ENCODE data around the gene KIF26B.
"Not testable (repeated sequence)": the region's sequence is repeated elsewhere in the genome, so short reads cannot be mapped to it uniquely, and the experiment has no call there.

Gene KIF26B

GRCh38 chr1:245332085-245332484 lies 177.3 kb downstream of the KIF26B start:
- DNase-seq (ENCODE audit: low read depth) = no peak
- TF ChIP-seq MYC (IDR thresholded peaks at IDR 0.05; ENCODE audit: low read depth, low read length) (no peak), CTCF (IDR thresholded peaks at IDR 0.05; ENCODE audit: low read depth, low read length) (no peak), POLR2A (IDR thresholded peaks at IDR 0.05; ENCODE audit: extremely low read depth, insufficient read length) (no peak), MAX (IDR thresholded peaks at IDR 0.05; ENCODE audit: low read depth, low read length) (no peak)
- no peak overlapping the region for H3K4me3 ChIP-seq (ENCODE audit: low read depth, low read length)

- DNase-seq (ENCODE audit: low read depth) = peak; percentile 76
- H3K4me3 ChIP-seq (ENCODE audit: low read depth, low read length) = no peak overlapping the region
- TF ChIP-seq CTCF (IDR thresholded peaks at IDR 0.05; ENCODE audit: low read depth, low read length) = no peak
- TF ChIP-seq MAX (IDR thresholded peaks at IDR 0.05; ENCODE audit: low read depth, low read length) = no peak
- TF ChIP-seq MYC (IDR thresholded peaks at IDR 0.05; ENCODE audit: low read depth, low read length) = no peak
- no peak for TF ChIP-seq POLR2A (IDR thresholded peaks at IDR 0.05; ENCODE audit: extremely low read depth, insufficient read length)
These were observed 177.7 kb downstream of the KIF26B start for GRCh38 chr1:245332513-245332912.

GRCh38 chr1:245334235-245334634 lies 179.4 kb downstream of the KIF26B start:
- no peak overlapping the region for H3K4me3 ChIP-seq (ENCODE audit: low read depth, low read length)
- no peak for DNase-seq (ENCODE audit: low read depth)
- TF ChIP-seq POLR2A (IDR thresholded peaks at IDR 0.05; ENCODE audit: extremely low read depth, insufficient read length) (no peak), MYC (IDR thresholded peaks at IDR 0.05; ENCODE audit: low read depth, low read length) (no peak)

GRCh38 chr1:245334827-245335490 lies 180.2 kb downstream of the KIF26B start:
- TF ChIP-seq MAX (IDR thresholded peaks at IDR 0.05; ENCODE audit: low read depth, low read length) = no peak
- no peak for TF ChIP-seq CTCF (IDR thresholded peaks at IDR 0.05; ENCODE audit: low read depth, low read length)
- no peak for TF ChIP-seq POLR2A (IDR thresholded peaks at IDR 0.05; ENCODE audit: extremely low read depth, insufficient read length)
- TF ChIP-seq MYC (IDR thresholded peaks at IDR 0.05; ENCODE audit: low read depth, low read length) = no peak
- peak; percentile 11 for DNase-seq (ENCODE audit: low read depth)
- H3K4me3 ChIP-seq (ENCODE audit: low read depth, low read length) = no peak overlapping the region

GRCh38 chr1:245335684-245336083 lies 180.9 kb downstream of the KIF26B start:
- H3K4me3 ChIP-seq (ENCODE audit: low read depth, low read length); DNase-seq (ENCODE audit: low read depth): not testable (repeated sequence)

GRCh38 chr1:245336149-245336983 lies 181.6 kb downstream of the KIF26B start:
- no peak for DNase-seq (ENCODE audit: low read depth)
- TF ChIP-seq MAX (IDR thresholded peaks at IDR 0.05; ENCODE audit: low read depth, low read length) = no peak
- no peak for TF ChIP-seq CTCF (IDR thresholded peaks at IDR 0.05; ENCODE audit: low read depth, low read length)
- no peak for TF ChIP-seq POLR2A (IDR thresholded peaks at IDR 0.05; ENCODE audit: extremely low read depth, insufficient read length)
- TF ChIP-seq MYC (IDR thresholded peaks at IDR 0.05; ENCODE audit: low read depth, low read length) = no peak
- H3K4me3 ChIP-seq (ENCODE audit: low read depth, low read length) = no peak overlapping the region

- DNase-seq (ENCODE audit: low read depth) = not testable (repeated sequence)
These were observed 182.2 kb downstream of the KIF26B start for GRCh38 chr1:245336984-245337355.

More at GRCh38 chr1:245336984-245337355, 182.2 kb downstream of the KIF26B start:
- H3K4me3 ChIP-seq (ENCODE audit: low read depth, low read length) = not testable (repeated sequence)

Data from NB4 (cell line).